GM12891 (cell line): Measurements from ENCODE around the gene VEZT.
"Not testable (repeated sequence)": the region's sequence is repeated elsewhere in the genome, so short reads cannot be mapped to it uniquely, and the experiment has no call there.

ENCODE experiments used
- DNase-seq: peaks from one replicate; pipeline ENCODE4 v3.0.0; 2011; ENCODE audit warnings: low spot score; ENCODE audit not compliant: insufficient read length
- FAIRE-seq: peaks from 2 replicates; lab custom pipeline; 2011; peaks lifted over from hg19 to GRCh38; lab: Jason Lieb, UNC
- PAX5 ChIP-seq: IDR thresholded peaks from 2 replicates; pipeline ENCODE4 v1.6.1; 2011; ENCODE audit warnings: low read length, moderate library complexity, mild to moderate bottlenecking; ENCODE audit not compliant: insufficient read depth, severe bottlenecking
- POLR2A ChIP-seq: IDR thresholded peaks from 2 replicates; pipeline ENCODE4 v1.6.1; 2011; ENCODE audit warnings: low read depth, low read length, control low read depth
- POLR2AphosphoS5 ChIP-seq: IDR thresholded peaks from 2 replicates; pipeline ENCODE4 v1.6.1; 2011; ENCODE audit warnings: low read depth, low read length, control low read depth
- POU2F2 ChIP-seq: IDR thresholded peaks from 2 replicates; pipeline ENCODE4 v1.6.1; 2011; ENCODE audit warnings: low read depth, mild to moderate bottlenecking, control low read depth, low read length, moderate library complexity
- SPI1 ChIP-seq: IDR thresholded peaks from 2 replicates; pipeline ENCODE4 v1.6.1; 2011; ENCODE audit warnings: low read depth, low read length, control low read depth
- TAF1 ChIP-seq: IDR thresholded peaks from 2 replicates; pipeline ENCODE4 v1.6.1; 2011; ENCODE audit warnings: low read depth, low read length, control low read depth

Gene VEZT

GRCh38 chr12:95316798-95317197 lies 99.2 kb downstream of the VEZT start:
- FAIRE-seq = no peak
- no peak for DNase-seq
- TF ChIP-seq SPI1 = no peak
- TF ChIP-seq TAF1 = no peak
- TF ChIP-seq POLR2A = no peak
- TF ChIP-seq POU2F2 = no peak
- TF ChIP-seq PAX5 = no peak
- TF ChIP-seq POLR2AphosphoS5 = no peak

DNA sequence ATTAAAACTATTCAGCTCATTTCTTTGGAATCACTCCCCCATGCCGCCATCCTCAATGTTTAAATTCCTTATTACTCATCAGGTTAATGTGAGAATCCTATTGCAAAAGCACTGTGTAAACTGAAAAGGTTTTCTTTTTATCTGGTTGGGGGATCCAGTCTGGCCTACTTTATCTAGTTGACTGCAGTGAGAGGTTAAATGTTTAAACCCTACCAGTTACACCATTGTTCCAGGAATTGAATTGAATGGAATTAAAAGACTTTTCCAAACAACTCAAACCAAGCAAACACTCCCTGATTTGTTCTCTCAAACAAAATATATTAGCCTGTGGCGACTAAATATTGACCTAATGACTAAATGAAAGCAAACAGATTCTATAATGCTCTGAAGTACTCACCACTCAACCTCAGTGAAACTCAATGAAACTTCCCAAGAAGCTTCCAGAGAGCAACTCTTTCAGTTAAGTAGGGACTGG lies 100.5 kb downstream of the VEZT start:
- TF ChIP-seq TAF1 (no peak), POLR2A (no peak), SPI1 (no peak), POLR2AphosphoS5 (no peak), POU2F2 (no peak), PAX5 (no peak)
- DNase-seq = no peak
- no peak for FAIRE-seq

DNA sequence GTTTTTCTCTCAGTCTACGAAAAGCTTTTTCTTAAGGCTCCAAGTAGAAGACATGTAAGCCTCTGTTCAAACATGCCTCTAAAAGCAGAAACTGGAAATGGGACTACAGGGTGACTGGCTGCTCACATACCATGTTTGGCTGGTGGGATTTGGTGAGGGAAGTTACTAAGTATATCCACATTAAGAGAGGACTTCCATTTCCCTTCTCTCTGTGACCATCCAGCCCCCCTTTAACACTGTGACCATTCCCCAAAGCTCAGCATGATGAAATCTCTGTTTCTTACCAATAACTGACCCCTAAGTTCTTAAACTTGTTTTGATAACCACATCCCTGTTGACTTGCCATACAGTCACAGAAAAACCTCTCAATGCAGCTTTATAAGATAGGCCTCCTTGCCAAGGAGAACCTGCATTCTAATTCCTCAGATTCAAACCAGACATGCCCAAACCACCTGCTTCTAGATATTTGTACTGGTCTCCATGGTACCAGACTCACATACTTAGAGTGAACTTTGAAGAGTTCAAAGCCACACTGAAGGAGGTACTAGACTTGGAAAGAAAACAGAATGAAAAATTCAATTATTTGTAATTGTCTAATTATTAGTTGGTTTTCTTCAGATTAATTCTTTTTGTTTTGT lies 102.2 kb downstream of the VEZT start:
- TF ChIP-seq POLR2AphosphoS5 = no peak
- TF ChIP-seq PAX5 = no peak
- no peak for TF ChIP-seq TAF1
- no peak for TF ChIP-seq POLR2A
- TF ChIP-seq POU2F2 = no peak
- no peak for TF ChIP-seq SPI1
- DNase-seq (no peak), FAIRE-seq (no peak)

DNA sequence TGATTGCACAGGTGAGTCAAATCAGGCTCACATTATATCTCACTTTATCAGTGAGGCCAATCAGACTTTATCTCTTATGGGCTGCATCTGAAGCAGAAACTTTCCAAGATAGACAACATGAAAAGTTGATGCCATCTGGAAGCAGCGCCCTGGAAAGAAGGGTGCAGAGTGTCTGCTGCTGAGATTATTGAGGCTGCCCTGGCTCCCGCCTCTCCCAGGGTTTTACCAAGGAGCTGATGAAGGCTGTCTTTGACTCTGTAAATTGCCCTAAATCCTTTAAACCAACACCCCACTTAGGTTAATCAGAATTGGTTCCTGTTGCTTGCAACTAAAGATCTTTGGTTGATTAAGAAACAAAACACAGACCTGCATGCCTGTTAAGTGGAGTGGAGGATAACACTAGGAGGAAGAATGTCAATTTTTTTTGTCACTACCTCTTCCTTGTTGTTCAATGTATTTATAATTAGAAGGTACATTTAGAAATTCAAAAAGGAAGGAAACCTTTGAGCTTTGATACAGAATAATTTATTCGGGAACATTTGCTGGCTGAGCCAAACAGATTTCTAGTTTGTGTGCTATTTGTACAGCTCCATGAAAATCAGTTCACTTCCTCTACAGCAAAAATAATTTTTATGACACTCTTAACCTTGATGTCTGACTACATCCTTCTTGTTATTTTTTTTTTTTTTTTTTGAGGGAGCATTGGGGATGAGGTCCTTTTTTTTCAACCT lies 104.1 kb downstream of the VEZT start:
- FAIRE-seq (no peak), DNase-seq (no peak)
- TF ChIP-seq PAX5 = no peak
- no peak for TF ChIP-seq POU2F2
- TF ChIP-seq TAF1 = no peak
- TF ChIP-seq POLR2AphosphoS5 = no peak
- TF ChIP-seq POLR2A = no peak
- no peak for TF ChIP-seq SPI1

- TF ChIP-seq POLR2AphosphoS5 (no peak), PAX5 (no peak), POU2F2 (no peak), SPI1 (no peak), TAF1 (no peak), POLR2A (no peak)
- DNase-seq = no peak
- FAIRE-seq = no peak
Measured at GRCh38 chr12:95322326-95322725, 104.7 kb downstream of the VEZT start.

DNA sequence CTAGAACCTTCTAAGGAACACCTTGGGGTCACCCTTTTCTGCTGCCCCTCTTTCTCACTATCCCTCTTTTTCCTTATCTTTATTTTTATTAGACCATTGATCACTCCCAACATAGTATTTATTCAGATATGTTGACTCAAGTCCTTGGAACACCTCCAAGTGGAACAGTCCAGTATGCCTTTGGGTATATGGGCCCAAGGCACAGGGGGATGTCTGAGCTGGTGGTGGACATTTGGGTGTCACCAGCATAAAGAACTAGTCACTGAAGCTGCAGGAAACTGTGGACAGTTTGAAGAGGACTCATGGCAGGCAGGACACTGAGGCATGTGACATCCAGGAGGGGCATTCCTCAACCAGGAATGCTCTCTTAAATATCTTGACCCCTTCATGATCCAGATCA lies 105.6 kb downstream of the VEZT start:
- FAIRE-seq (no peak), DNase-seq (no peak)
- no peak for TF ChIP-seq POU2F2
- no peak for TF ChIP-seq SPI1
- TF ChIP-seq POLR2AphosphoS5 = no peak
- TF ChIP-seq POLR2A = no peak
- no peak for TF ChIP-seq TAF1
- TF ChIP-seq PAX5 = no peak

- FAIRE-seq, DNase-seq: not testable (repeated sequence)
Measured at GRCh38 chr12:95324246-95324645, 106.6 kb downstream of the VEZT start.

DNA sequence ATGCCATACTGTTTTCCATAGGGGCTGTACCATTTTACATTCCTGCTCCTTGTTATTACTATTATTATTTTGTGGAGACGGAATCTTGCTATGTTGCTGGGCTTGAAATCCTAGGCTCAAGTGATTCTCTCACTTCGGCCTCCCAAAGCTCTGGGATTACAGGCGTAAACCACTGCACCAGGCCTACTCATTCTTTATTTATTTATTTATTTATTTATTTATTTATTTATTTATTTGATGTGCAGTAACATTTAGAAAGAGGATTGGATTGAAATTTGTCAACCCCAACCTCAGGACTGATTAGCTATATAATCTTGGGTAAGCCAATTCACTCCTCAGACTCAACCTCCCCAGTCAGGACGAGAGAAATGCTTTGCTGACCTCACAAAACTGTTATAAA lies 107.9 kb downstream of the VEZT start:
- FAIRE-seq (no peak), DNase-seq (no peak)
- no peak for TF ChIP-seq POLR2AphosphoS5
- TF ChIP-seq POLR2A = no peak
- TF ChIP-seq SPI1 = no peak

DNA sequence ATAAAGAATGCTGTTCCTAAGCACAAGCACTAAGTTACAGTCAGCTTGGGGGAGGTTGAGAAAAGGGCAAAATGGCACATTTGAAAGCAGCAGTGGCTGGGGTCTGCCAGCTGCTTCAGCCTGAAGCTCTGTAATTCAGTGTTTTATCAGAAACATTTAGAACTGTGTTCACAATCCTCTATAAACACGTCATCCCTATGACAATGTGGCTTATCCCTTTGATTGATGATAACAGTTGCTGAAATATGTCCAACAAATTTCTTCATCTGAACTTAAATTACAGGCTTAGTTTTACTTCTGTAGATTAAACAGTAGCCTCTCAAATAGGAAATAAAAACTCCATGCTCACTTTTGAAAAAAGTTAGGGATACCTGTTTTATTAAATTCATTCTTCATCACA lies 108.8 kb downstream of the VEZT start:
- FAIRE-seq (no peak), DNase-seq (no peak)
- TF ChIP-seq POLR2A = no peak
- no peak for TF ChIP-seq TAF1
- TF ChIP-seq POLR2AphosphoS5 = no peak
- no peak for TF ChIP-seq SPI1
- TF ChIP-seq PAX5 = no peak
- TF ChIP-seq POU2F2 = no peak

DNA sequence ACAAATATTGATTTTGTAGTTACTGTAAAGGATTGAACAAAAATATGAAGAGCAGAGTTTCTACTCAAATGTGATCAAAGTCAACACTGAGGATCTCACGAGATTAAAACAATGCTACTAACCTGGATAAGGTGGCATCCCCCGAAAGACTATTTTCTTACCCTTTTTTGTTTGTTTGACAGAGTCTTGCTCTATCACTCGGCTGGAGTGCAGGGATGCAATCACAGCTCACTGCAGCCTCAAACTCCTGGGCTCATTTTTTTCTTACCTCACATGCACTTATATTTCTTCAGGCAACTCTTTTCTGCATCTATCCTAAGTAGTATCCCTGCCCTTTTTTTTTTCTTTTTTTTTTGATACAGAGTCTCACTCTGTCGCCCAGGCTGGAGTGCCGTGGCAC lies 109.2 kb downstream of the VEZT start:
- FAIRE-seq (no peak), DNase-seq (no peak)
- TF ChIP-seq PAX5 = no peak
- TF ChIP-seq POLR2AphosphoS5 = no peak
- no peak for TF ChIP-seq POLR2A
- no peak for TF ChIP-seq POU2F2
- no peak for TF ChIP-seq TAF1
- TF ChIP-seq SPI1 = no peak

- TF ChIP-seq PAX5 (no peak), POU2F2 (no peak), POLR2AphosphoS5 (no peak), SPI1 (no peak), TAF1 (no peak), POLR2A (no peak)
- no peak for DNase-seq
- FAIRE-seq = no peak
Measured at GRCh38 chr12:95328708-95329107, 111.1 kb downstream of the VEZT start.
